Endodermal cell (in vitro differentiated cells): Measurements from ENCODE around the gene ADAMTS16. TPM values are rescaled to one million over a fixed set of nuclear protein-coding genes. Genes with fewer than 3 reads are reported as not detected.

ENCODE experiments used
- DNase-seq: peaks from one replicate; pipeline ENCODE4 v3.0.0-alpha.2; 2017
- H3K27ac ChIP-seq: 2 replicates; pipeline ENCODE4 v1.5.1; 2013; ENCODE audit warnings: mild to moderate bottlenecking, low read depth, low read length, moderate library complexity
- H3K27me3 ChIP-seq: 2 replicates; pipeline ENCODE4 v1.6.1; 2013; ENCODE audit warnings: mild to moderate bottlenecking, low read length, moderate library complexity; ENCODE audit not compliant: insufficient read depth, control insufficient read depth, poor library complexity, severe bottlenecking
- H3K36me3 ChIP-seq: 2 replicates; pipeline ENCODE4 v1.7.0; 2013; ENCODE audit warnings: mild to moderate bottlenecking, low read length, moderate library complexity; ENCODE audit not compliant: control insufficient read depth, insufficient read depth
- H3K4me1 ChIP-seq: one replicate; pipeline ENCODE4 v1.7.0; 2013; ENCODE audit warnings: low read length; ENCODE audit not compliant: control insufficient read depth, insufficient read depth
- H3K4me3 ChIP-seq: 2 replicates; pipeline ENCODE4 v1.5.1; 2013; ENCODE audit warnings: mild to moderate bottlenecking, low read length, moderate library complexity
- H3K9ac ChIP-seq: 2 replicates; pipeline ENCODE4 v1.6.1; 2013; ENCODE audit warnings: mild to moderate bottlenecking, low read length, moderate library complexity; ENCODE audit not compliant: poor library complexity, severe bottlenecking; ENCODE audit errors: extremely low read depth
- H3K9me3 ChIP-seq: 2 replicates; pipeline ENCODE4 v1.6.1; 2013; ENCODE audit warnings: mild to moderate bottlenecking, low read length, moderate library complexity; ENCODE audit not compliant: control insufficient read depth
- H3K27ac Mint-ChIP-seq: 2 replicates; pipeline ENCODE4 v1.8.0; 2020; ENCODE audit warnings: mixed read lengths
- H3K27me3 Mint-ChIP-seq: 2 replicates; pipeline ENCODE4 v1.8.0; 2021; ENCODE audit warnings: mild to moderate bottlenecking, mixed read lengths; ENCODE audit not compliant: insufficient read depth
- H3K36me3 Mint-ChIP-seq: 2 replicates; pipeline ENCODE4 v1.8.0; 2020; ENCODE audit warnings: low read depth, mixed read lengths
- H3K4me1 Mint-ChIP-seq: 2 replicates; pipeline ENCODE4 v1.8.0; 2020; ENCODE audit warnings: mixed read lengths
- H3K4me3 Mint-ChIP-seq: 2 replicates; pipeline ENCODE4 v1.8.0; 2020; ENCODE audit warnings: mild to moderate bottlenecking, moderate library complexity, mixed read lengths
- H3K9me3 Mint-ChIP-seq: 2 replicates; pipeline ENCODE4 v1.8.0; 2020; ENCODE audit warnings: mild to moderate bottlenecking, mixed read lengths
- WGBS, 2 experiments: methylation state at CpG; one replicate each; pipeline versions ENCODE4 v1.1.5 to v1.1.7; 2013; ENCODE audit warnings: missing lambda C conversion rate in 2 of 2, mixed read lengths in 1 of 2; ENCODE audit not compliant: insufficient coverage in 1 of 2, insufficient read length in 1 of 2; 5-methylcytosine and 5-hydroxymethylcytosine counted together
- total RNA-seq, 2 donors: library from RNA; stranded (reverse); fragmentation: NEBNext Ultra II Directional in 1 of 2; extraction: Animal tissue kit (Norgen Biotek cat#: 25700) in 1 of 2; gene quantifications; 2 replicates in 1 of 2; 3 replicates in 1 of 2; pipeline ENCODE4 v1.2.1, GENCODE V29; 2021
- TF ChIP-seq, protein P1 (sequence below): fragments of 200-600 bp; sonication (generic); conservative IDR thresholded peaks from 2 replicates; pipeline ENCODE4 v1.5.0; 2021; ENCODE audit warnings: antibody characterized with exemption, mild to moderate bottlenecking

Gene ADAMTS16
- total RNA-seq, 2 donors from 2014 or later = 0.77 to 7.4 TPM

DNA sequence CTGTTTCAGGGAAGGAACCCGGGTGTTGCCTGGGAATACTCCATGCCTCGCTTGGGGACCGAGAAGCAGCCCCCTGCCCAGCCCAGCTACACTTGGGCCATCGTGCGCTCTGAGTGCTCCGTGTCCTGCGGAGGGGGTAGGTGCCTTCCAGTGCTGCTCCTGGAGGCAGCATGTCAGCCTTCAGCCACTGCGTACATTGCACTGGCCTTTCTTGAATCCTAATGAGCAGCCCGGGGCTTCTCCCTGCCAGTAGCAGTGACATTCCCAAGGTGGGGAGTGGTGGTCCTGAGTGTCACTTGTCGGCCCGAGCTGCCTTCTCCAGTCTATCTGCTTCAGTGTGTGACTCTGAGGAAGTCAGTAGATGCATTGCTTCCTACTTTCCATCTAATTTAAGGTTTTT is 101.9 kb downstream of the ADAMTS16 start:
- TF ChIP-seq, protein P1, sequence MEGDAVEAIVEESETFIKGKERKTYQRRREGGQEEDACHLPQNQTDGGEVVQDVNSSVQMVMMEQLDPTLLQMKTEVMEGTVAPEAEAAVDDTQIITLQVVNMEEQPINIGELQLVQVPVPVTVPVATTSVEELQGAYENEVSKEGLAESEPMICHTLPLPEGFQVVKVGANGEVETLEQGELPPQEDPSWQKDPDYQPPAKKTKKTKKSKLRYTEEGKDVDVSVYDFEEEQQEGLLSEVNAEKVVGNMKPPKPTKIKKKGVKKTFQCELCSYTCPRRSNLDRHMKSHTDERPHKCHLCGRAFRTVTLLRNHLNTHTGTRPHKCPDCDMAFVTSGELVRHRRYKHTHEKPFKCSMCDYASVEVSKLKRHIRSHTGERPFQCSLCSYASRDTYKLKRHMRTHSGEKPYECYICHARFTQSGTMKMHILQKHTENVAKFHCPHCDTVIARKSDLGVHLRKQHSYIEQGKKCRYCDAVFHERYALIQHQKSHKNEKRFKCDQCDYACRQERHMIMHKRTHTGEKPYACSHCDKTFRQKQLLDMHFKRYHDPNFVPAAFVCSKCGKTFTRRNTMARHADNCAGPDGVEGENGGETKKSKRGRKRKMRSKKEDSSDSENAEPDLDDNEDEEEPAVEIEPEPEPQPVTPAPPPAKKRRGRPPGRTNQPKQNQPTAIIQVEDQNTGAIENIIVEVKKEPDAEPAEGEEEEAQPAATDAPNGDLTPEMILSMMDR = no peak
- Mint-ChIP-seq H3K4me1 (peaks cover 8% of the 10 kb centered on the region), H3K9me3 (no peaks in the 10 kb centered on the region), H3K36me3 (no peaks in the 10 kb centered on the region), H3K4me3 (no peak overlapping the region), H3K27ac (no peak overlapping the region), H3K27me3 (peaks cover 16% of the 10 kb centered on the region)
- Histone ChIP-seq H3K27ac (no peak overlapping the region), H3K4me3 (no peak overlapping the region), H3K9ac (no peak overlapping the region), H3K27me3 (no peaks in the 10 kb centered on the region), H3K4me1 (no peaks in the 10 kb centered on the region), H3K9me3 (no peaks in the 10 kb centered on the region), H3K36me3 (no peaks in the 10 kb centered on the region)
- DNase-seq = no peak
- WGBS, 2 experiments = 90 to 95% methylated on average over 6 to 11 of the region's 11 CpGs

DNA sequence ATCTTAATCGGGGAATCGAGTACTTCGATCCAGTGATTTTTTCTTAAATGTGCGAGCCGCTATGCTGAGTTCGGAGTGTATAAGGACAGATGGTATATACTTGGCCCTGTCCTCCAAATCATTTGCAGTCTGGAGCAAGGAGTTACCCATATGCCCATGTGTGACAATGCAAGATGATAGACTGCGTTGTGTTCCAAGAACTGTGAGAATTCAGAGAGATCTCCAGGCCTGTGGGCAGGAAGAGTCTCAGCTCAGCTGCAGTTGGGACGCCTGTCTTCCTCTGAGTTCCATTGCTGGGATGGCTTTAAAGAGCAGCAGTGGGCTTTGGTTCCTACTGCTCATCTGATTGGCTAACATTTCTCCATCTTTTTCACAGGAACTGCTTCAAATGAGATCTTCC is 106.6 kb downstream of the ADAMTS16 start:
- no peak overlapping the region for H3K9ac ChIP-seq
- DNase-seq = no peak
- Mint-ChIP-seq H3K9me3 (no peaks in the 10 kb centered on the region), H3K36me3 (peaks cover 1% of the 10 kb centered on the region), H3K4me1 (no peaks in the 10 kb centered on the region), H3K27me3 (peaks cover 26% of the 10 kb centered on the region), H3K27ac (no peak overlapping the region), H3K4me3 (no peak overlapping the region)
- no peaks in the 10 kb centered on the region for H3K4me1 ChIP-seq
- no peaks in the 10 kb centered on the region for H3K36me3 ChIP-seq
- H3K27ac ChIP-seq = no peak overlapping the region
- no peaks in the 10 kb centered on the region for H3K9me3 ChIP-seq
- H3K4me3 ChIP-seq = no peak overlapping the region
- TF ChIP-seq, protein P1 = no peak
- 96 to 100% methylated on average over 7 to 8 of the region's 8 CpGs for WGBS, 2 experiments
- H3K27me3 ChIP-seq = no peaks in the 10 kb centered on the region

DNA sequence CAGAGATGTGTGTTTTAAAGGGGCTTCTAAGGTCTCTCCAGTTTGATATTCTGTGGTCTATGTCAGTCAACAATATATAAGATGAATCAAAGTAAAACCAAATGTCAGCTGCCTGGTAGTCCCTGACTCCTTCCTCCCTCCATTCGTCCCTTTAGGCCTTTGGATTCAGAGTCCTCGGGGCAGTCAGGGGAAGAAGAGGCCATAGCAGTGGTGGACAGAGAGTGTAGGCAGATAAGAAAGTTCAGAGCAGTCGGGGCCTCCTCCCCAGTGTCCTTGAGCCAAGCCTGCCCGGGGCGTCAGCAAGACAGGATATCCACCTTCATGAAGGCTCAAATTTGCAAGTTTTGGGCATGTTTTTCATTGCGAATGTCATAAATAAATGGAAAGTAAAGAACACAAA is 110.6 kb downstream of the ADAMTS16 start:
- Histone ChIP-seq H3K27ac (no peak overlapping the region), H3K4me3 (no peak overlapping the region), H3K9ac (no peak overlapping the region), H3K9me3 (peaks cover 24% of the 10 kb centered on the region), H3K27me3 (no peaks in the 10 kb centered on the region), H3K36me3 (no peaks in the 10 kb centered on the region), H3K4me1 (no peaks in the 10 kb centered on the region)
- H3K4me3 Mint-ChIP-seq = no peak overlapping the region
- H3K9me3 Mint-ChIP-seq = peaks cover 20% of the 10 kb centered on the region
- H3K27me3 Mint-ChIP-seq = peaks cover 19% of the 10 kb centered on the region
- H3K4me1 Mint-ChIP-seq = peaks cover 13% of the 10 kb centered on the region
- TF ChIP-seq, protein P1 = no peak
- DNase-seq = no peak
- H3K36me3 Mint-ChIP-seq = peaks cover 17% of the 10 kb centered on the region
- H3K27ac Mint-ChIP-seq = no peak overlapping the region
- WGBS, 2 experiments = 94 to 100% methylated on average over 4 to 6 of the region's 6 CpGs
